NCI-H510A (cell line): ENCODE results near the gene TMEM14B.
"Not testable (repeated sequence)": the region's sequence is repeated elsewhere in the genome, so short reads cannot be mapped to it uniquely, and the experiment has no call there.

Experiments
- DNase-seq: peaks from one replicate; lab custom pipeline; 2025; lab: John Stamatoyannopoulos, UW

The TMEM14B gene

DNA sequence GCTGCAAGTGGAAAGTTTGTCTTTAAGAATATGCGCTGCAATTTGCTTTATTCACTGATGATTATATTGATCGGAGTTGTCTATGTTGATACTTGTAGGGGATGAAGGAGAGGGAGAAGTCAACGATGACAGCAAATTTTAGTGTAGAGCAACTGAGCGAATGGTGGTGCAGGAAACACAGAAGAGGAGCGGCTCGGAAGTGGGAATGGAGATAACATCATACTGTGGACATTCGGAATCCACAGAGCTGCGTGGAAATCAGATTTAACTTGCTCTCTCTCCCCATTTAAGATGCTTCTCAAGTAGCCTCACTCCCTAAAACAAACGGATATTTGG lies 722 bp upstream of the TMEM14B start:
- DNase-seq, result no peak

DNA sequence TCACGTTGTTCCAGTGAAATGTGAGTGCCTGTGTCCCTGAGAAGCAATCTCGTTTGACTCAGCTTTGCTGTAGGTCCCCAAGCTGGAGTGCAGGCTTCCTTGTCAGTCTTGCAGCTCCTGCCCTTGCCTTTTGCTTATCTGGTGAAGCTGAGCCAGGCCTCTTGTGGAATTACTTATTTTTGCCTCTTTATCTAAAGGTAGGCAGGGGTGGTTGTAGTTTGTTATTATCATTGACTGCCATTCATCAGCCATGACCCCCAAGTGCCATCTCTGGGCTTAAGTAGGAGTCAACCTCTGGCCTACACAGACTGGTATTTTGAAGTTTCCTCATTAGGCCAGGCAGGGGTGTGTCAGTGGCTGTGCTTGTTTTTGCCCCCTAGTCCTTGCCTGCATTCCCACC lies 2.1 kb downstream of the TMEM14B start:
- DNase-seq, result no peak

DNA sequence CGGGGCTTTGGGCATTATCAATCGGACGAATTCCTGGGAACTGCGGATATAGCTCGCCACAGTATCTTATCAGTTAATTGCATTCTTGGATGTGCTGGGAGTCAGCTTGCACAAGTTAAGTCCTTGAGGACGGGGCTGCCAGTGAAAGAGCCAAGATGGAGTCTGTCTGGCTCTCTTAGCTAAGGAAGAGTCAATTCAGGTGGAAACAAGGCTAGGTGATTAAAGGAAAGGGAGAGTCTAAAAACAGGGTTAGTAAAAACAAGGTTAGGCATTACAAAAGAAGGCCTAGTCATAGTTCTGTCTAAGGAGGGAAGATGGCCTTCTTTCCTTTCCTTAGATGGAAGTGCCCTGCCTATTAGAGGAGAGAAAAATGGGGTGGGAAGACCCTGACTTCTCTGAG lies 3.0 kb downstream of the TMEM14B start:
- DNase-seq, result not testable (repeated sequence)

DNA sequence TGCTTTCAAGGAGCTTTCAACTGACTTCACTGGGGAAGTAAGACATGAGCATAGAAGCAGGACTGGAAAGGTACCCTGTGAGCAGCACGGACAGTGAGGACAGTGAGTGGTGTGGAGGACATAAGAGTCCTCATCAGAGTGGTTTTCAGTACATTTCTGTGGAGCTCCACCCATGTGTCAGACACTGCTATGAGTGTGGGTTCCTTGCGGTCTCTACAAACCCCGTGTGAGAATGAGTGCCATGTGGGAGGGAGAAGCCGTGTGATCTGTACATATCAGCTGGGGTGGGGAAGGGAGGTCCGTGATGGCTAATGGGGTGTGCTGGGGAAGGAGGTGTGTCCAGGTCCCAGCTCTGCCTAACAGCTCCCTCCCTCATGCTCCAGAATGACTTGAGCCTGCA lies 4.2 kb downstream of the TMEM14B start:
- not testable (repeated sequence) for DNase-seq

DNA sequence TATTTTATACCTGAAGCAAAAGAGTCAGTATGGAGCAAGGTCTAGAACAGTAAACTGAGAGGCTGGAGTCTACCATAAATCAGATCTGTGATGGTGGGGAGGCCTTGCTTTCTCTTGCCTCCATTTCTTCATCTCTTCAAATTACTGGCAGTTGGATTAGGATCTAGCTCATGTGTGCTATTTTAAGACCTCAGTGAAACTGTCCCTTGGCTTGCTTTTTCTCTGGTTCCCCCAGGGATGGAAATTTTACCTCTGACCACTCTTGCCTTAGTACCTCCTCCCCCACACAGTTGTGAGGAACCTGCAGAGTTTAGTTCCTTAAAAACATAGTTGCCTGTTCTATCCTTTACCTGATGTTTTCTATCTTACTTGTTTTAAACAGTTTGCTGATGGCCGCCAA lies 8.5 kb downstream of the TMEM14B start:
- no peak for DNase-seq

DNA sequence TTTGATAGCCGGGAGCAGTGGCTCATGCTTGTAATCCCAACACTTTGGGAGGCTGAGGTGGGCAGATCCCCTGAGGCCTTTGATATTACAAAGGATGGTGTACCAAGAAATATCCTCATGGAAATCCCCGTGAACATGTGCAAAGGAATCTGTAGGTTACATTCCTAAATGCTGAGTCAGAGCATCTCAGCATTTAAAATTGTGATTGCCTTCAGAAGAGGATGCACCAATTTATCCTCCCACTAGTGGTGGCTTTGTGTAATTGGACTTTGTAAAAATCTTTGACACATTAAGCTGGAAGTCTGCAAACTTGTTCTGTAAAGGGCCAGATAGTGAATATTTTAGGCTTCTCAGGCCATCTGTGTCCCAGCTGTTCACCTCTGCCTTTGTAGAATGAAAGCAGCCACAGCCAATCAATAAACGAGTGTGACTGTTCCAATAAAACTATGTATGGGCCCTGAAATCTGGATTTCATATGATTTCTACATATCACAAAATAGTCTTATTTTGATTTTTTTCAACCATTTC lies 11.8 kb downstream of the TMEM14B start:
- no peak for DNase-seq

DNA sequence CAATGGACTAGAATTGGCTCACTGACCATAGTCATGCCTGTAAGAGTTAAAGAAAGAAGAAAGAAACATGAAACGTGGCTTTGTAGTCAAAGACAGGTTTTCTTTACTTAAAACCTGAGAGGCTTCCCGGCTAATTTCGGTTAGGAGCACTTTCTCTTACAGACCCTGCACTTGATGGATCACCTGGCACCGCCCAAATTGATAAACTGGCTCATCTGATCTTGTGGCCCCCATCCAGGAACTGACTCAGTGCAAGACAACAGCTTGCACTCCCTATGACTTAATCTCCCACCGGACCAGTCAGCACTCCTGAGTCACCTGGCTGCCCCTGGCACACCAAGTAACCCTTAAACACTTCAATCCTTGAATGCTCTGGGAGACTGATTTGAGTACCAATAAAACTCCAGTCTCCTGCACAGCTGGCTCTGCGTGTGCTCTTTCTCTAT lies 12.3 kb downstream of the TMEM14B start:
- DNase-seq, result no peak

DNA sequence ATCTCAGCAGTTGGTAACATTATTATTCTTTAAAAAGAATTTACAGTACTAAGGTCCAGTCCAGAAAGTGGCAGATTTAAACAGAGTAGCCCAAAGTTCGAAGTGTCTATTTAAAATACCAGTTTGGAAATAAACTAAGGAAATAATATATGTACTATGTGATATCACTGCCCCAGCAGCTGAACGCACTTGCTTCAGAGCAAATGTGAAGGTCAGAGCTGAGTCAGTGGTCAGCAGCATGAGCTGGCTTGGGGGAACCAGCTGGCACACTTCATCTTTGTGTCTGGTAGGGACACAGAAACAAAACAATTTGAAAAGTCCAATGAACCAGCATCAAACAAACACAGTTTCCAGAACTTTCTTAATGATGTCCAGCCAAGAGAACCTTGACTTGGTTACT lies 15.4 kb downstream of the TMEM14B start:
- no peak for DNase-seq

DNA sequence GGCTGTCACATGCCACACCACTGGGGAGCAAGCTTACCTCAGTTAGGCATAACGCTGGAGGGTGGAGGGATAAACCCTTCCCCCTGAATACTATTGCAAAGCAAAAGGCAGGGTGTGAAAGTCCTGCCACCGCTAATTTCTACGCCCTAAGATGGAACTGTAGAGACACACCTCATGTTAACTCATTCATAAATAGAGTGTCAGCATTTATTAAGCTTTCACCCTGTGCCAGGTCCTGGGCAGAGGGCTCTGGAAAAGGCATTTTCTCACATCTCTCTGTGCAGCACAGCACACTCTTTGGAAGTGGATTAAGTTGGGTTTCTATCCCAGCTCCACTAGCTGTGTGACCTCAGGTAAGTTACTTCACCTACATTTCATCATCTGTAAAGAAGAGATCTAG lies 21.8 kb downstream of the TMEM14B start:
- no peak for DNase-seq

DNA sequence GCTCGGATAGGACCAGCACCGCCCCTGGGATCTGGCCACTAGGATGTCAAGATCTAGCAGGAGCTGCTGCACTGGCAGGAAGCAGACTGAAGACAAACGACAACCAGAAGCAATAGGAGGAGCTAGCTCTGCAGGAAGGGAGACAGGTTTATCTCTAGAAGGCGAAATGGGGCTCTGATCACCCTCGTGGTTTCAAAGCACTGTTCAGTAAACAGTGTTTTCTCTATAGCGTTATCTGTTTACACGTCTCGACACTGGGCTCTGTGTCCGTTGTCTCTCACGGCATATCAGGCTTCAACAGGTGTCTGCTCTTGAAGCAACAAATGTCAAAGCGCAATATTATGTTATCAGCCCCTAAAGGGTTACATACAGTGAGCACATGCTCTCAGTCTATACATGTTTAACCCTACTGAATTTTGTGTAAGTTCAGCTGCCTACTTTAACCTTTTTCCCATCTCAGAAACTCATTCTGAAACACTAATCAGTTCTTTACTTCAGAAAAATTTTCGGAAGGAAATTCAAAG lies 23.8 kb downstream of the TMEM14B start:
- no peak for DNase-seq

DNA sequence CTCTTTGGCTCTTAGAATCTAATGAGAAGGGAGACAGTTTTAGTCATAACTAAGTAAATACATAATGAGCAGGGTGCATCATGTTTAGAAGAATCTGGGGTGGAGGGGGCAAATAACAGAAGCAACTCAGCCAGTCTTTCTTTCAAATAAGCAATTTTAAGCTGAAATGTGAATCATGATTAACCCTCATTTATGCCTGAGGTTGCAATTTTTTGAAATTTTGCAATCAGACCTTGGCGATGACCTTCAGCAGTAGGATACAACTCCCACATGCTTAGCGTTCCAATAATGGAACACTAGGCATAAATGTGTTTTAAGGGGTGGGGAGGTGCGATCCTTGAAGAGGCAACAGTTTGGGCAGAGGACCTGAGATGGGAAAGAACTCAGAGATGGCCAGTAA lies 30.6 kb downstream of the TMEM14B start:
- no peak for DNase-seq

DNA sequence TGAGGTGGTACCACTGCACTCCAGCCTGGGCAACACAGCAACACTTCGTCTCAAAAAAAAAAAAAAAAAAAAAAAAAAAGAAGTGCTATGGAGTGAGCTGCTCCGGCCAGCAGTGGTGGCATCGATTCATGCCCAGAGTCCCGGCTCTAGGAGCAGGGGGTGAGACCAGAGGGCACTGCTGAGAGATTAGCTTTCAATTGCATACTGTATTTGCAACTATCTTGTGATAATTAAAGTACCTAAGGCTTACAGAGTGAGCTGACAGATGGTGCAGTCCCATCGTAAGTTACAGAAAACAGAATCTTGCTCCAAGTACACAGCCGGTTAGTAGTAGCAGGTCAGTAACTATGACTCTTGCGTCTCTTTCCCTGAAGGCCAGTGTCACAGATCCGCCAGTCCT lies 31.5 kb downstream of the TMEM14B start:
- no peak for DNase-seq

DNA sequence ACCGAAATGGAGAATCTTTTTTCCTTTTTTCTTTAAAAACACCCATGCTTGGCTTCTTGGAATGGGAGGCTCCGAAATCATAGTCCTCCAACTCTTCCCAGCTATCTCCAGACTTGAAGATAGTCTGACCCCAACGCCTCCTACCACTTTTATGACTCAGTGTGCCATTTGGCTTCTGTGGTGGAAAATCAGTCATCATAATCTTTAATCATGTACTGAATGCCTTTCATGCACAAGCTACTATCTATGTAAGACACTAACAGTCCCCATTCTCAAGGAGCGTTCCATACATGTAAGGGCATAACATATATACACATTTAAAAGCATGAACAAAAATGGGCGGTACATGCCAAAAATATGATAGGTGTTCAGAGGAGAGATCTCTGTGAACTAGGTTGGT lies 44.1 kb downstream of the TMEM14B start:
- DNase-seq, result no peak

DNA sequence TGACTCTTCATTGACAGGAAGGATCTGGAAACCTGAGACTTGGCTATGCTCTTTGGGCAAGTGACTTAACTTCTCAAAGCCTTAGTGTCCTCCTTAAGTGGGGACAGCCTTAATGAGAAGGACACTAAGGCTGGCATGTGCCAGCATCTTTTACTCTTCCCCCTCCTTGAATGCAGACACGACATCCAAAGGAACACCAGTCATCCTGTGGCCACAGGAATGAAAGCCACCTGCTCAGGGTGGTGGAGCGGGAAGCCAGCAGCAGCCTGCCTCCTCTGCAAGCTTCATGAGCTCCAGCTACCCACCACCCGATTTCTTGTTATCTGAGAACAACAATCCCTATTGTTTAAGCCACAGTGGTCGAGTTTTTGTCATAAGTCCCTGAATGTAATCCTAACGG lies 44.5 kb downstream of the TMEM14B start:
- no peak for DNase-seq

DNA sequence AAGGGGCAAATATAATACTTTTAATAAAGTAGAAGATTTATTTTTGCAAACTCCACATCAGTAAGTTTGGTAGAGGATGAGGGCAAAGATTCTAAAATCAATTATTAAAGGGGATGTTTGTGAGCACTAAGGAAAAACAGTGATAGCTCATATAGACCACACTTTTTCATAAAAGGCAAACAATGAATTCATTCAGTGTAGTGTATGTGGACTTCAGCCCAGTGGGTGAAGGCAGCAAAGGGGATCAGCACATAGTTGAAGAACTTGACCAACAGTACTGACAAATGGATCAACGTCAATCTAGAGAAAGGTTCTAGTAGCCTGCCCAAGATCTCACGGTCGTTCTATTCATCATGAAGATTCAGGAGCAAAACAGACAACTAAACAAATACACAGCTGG lies 45.4 kb downstream of the TMEM14B start:
- no peak for DNase-seq

DNA sequence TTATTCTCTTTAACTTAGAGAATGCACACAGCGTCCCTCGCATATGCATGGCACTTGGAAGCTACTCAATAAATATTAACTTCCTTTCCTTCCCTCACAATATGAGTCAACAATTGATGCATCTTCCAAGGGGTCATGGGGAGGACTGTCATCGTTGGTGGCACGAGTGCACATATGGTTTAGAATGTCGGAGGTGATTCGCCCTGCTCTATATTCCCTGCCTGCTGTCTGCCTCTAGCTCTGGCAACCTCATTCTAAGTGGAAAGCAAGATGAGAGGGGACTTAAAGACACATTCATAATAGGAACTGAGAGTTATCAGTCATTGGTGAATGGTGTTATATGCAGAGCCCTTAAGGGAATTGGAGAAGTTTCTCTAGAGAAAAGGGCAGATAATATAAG lies 46.1 kb downstream of the TMEM14B start:
- no peak for DNase-seq

DNA sequence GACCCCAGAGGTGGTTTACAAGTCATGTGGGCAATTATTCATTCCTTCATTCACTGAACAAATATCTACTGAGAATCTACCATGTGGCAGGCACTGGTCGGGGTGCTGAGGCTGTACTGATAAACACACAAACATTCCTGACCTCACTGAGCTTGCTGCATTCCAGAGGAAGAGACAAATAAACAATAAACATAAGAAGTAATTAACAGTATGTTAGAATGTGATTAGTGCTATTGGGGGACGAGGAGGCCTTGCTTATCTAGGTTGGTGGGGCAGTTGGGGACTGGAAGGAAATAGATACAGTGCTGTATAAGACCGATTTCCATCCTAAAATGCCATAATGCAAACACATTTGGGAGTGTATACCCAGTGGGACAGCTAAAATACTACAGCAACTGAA lies 46.6 kb downstream of the TMEM14B start:
- no peak for DNase-seq

DNA sequence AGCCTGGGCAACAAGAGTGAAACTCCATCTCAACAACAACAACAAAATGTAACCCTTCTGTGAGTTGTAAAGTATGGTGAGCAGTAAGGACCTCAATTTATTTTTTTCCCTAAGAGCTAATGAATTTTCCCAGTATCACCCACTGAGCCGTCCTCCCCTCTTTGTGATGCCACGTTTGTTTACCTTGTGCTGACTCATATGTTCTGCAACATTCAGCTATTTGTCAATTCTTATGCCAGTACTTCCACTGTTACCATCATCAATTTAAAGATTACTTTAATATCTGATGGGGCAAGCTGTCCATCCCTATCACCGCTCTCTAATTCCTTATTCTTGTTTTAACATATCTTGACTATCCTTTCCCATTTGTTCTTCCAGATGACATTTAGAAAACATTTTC lies 53.2 kb downstream of the TMEM14B start:
- no peak for DNase-seq

DNA sequence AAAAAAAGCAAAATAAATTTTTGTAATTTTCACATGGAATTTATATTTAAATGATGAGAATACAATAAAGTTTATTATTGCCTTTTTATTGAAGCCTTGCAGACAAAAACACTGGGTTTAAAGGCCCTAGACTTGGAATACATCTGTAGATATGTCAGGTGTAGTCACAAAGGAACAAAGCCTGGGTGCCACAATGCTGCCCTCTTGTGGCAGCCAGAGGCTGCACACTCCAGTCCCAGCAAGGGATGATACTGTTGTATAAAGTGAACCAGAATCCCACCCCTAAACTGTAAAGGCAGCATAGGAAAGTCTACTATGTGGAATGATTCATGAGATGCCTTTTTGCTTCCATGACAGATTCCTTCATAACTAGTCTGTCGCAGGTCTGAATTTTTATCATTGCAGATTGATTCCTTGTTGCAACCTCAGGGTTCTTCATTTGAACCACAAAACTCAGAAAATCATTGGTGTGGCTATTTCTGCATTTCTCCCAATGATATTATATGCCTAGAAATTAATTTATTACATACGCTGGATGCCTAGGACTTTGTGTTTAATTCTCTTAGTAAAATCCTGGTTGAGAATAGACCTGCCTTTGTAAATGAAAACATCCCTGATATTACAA lies 53.7 kb downstream of the TMEM14B start:
- no peak for DNase-seq
